ENCODE measurements around the gene DNM3.

GRCh38 chr1:172279939-172280636 lies 438.8 kb downstream of the DNM3 start:
- TF ChIP-seq CTCF (IDR thresholded peaks at IDR 0.05): no peak
- no peak for TF ChIP-seq POLR2A (IDR thresholded peaks at IDR 0.05)
